PC-3 (cell line): ENCODE measurements around the gene PDAP1. TPM values are rescaled to one million over a fixed set of nuclear protein-coding genes. Genes with fewer than 3 reads are reported as not detected.

Experiments used
- total RNA-seq: library from RNA; depleted of rRNA; stranded (reverse); fragments of >200 nt; gene quantifications from 2 replicates; pipeline ENCODE4 v1.2.3, GENCODE V29; 2014; rRNA removed

Gene PDAP1
- total RNA-seq, 1 experiment from 2014 or later: 58.6 TPM

Other genes starting within 250 kb of the PDAP1 start
- 0.40 and 1.3 TPM in 2 replicates for gene KPNA7, start 200.5 kb downstream of the PDAP1 start, total RNA-seq
- 2.8 and 4.7 TPM in 2 replicates for gene MYH16, start 135.8 kb downstream of the PDAP1 start, total RNA-seq
- gene ARPC1A, start 82.7 kb downstream of the PDAP1 start, total RNA-seq: 183 and 193 TPM in 2 replicates
- gene ARPC1B, start 33.9 kb downstream of the PDAP1 start, total RNA-seq: 358 and 381 TPM in 2 replicates
- 120 and 144 TPM in 2 replicates for gene BUD31, start 372 bp upstream of the PDAP1 start, total RNA-seq
- 10.4 and 11.5 TPM in 2 replicates for gene PTCD1, start 30.2 kb upstream of the PDAP1 start, total RNA-seq
- gene CPSF4, start 30.3 kb upstream of the PDAP1 start, total RNA-seq: 49.5 and 65.3 TPM in 2 replicates
- 660 and 1,030 TPM in 2 replicates for gene ATP5MF, start 57.6 kb upstream of the PDAP1 start, total RNA-seq
- gene ZNF789, start 64.3 kb upstream of the PDAP1 start, total RNA-seq: 6.6 and 8.3 TPM in 2 replicates
- gene ZNF394, start 91.7 kb upstream of the PDAP1 start, total RNA-seq: 17.7 and 19.4 TPM in 2 replicates
- 8.6 and 9.9 TPM in 2 replicates for gene ZKSCAN5, start 96.1 kb upstream of the PDAP1 start, total RNA-seq
- 2.2 and 3.8 TPM in 2 replicates for gene FAM200A, start 143.5 kb upstream of the PDAP1 start, total RNA-seq
- not detected in 2 replicates for gene ZNF655, start 150.0 kb upstream of the PDAP1 start, total RNA-seq
- not detected in 2 replicates for gene TMEM225B, start 189.7 kb upstream of the PDAP1 start, total RNA-seq
- 13.9 and 18.9 TPM in 2 replicates for gene ZSCAN25, start 208.3 kb upstream of the PDAP1 start, total RNA-seq